ENCODE data around the gene ATP8B3. TPM values are rescaled to one million over a fixed set of nuclear protein-coding genes. Genes with fewer than 3 reads are reported as not detected.
"Not testable (repeated sequence)": the region's sequence is repeated elsewhere in the genome, so short reads cannot be mapped to it uniquely, and the experiment has no call there.

The ATP8B3 gene
- total and polyA plus RNA-seq, 8 donors, result 0.89 to 2.5 (median 1.5) TPM

- DNase-seq (no peak), ATAC-seq (no peak)
- Histone ChIP-seq H3K27ac (no peak overlapping the region), H3K4me1 (peaks cover 0 to 3% of the 10 kb centered on the region in 2 donors), H3K9me3 (no peaks in the 10 kb centered on the region), H3K27me3 (peaks cover 98 to 100% of the 10 kb centered on the region in 2 donors), H3K4me3 (no peak overlapping the region), H3K36me3 (no peaks in the 10 kb centered on the region)
- no peak for TF ChIP-seq CTCF (IDR thresholded peaks at IDR 0.05)
- intact Hi-C loops (cut with DNase I), result loop anchor here in 1 of 2 donors (10.0 kb wide), 1 partner anchor 78 kb away; no protein-coding TSS in a partner anchor
Observed at GRCh38 chr19:1762243-1763117, 49.6 kb downstream of the ATP8B3 start.

DNA sequence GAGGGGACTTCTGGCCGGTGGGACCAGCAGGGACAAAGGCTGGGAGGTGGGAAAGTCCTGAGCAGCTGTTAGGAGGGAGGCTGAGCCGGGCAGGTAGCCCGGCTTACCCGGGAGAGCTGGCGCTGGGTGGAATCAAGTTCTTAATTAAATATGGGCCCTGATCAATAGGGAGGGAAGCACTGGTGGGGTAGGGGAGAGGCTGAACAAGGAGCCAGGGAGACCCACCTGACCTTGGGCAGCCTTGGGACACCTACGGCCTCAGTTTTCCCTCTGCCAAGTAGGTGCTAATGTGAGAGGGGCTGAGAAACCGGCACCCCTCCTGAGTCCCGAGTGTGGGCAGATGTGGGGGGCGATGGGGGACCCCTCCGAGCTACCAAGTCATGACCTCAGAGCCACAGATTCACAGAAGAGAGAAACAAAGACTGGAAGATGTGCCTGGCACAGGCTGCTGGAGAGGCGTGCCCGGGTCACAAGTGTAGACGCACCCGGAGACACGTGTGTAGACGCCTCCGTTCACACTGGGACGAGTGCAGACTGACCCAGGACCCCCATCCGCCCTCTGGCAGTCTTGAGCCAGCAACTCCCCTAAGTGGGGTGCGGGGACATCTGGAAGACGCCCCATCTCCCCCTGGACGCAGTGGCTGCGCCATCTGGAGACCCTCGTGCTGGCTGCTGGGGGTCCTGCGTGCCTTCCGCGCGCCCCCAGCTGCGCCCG lies 50.4 kb downstream of the ATP8B3 start:
- no peak overlapping the region for H3K4me3 ChIP-seq
- ATAC-seq (no peak), DNase-seq (no peak)
- H3K27ac ChIP-seq, result no peak overlapping the region
- peaks cover 0 to 9% of the 10 kb centered on the region in 2 donors for H3K4me1 ChIP-seq
- intact Hi-C loops (cut with DNase I), result loop anchor here in 1 of 2 donors (10.0 kb wide), 1 partner anchor 77 kb away; no protein-coding TSS in a partner anchor
- TF ChIP-seq CTCF (IDR thresholded peaks at IDR 0.05), result no peak
- H3K9me3 ChIP-seq, result no peaks in the 10 kb centered on the region
- no peaks in the 10 kb centered on the region for H3K36me3 ChIP-seq
- peaks cover 98 to 100% of the 10 kb centered on the region in 2 donors for H3K27me3 ChIP-seq

DNA sequence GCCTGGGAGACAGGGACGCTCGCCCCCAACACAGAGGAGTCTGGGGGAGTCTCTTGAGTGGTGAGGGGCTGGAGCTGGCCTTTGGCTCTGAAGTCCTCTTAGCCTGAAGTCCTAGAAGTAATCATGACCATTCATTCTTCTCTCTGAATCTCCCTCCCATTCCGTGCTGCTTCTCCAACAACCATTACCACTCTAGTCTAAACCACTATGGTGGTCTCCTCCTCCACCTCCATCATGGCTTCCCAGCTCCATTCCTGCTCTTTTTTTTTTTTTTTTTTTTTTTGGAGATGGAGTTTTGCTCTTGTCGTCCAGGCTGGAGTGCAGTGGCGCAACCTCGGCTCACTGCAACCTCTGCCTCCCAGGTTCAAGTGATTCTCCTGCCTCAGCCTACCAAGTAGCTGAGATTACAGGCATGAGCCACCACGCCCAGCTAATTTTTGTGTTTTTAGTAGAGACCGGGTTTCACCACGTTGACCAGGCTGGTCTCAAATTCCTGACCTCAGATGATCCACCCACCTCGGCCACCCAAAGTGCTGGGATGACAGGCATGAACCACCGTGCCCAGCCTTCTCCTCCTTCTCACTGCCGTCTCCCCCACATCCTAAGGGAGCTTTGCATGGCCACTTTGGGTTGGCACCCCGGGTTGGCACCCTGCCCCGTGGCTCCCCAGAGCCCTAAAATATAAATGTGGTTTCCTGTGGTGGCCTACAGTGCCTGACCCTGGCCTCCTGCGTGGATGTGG lies 51.1 kb downstream of the ATP8B3 start:
- H3K27me3 ChIP-seq, result peaks cover 98 to 100% of the 10 kb centered on the region in 2 donors

GRCh38 chr19:1760020-1760419 lies 52.1 kb downstream of the ATP8B3 start:
- Histone ChIP-seq H3K27ac (no peak overlapping the region), H3K4me1 (peaks cover 0 to 17% of the 10 kb centered on the region in 2 donors), H3K27me3 (peaks cover 98 to 100% of the 10 kb centered on the region in 2 donors), H3K9me3 (no peaks in the 10 kb centered on the region), H3K36me3 (no peaks in the 10 kb centered on the region), H3K4me3 (no peak overlapping the region)
- DNase-seq (no peak), ATAC-seq (no peak)
- no peak for TF ChIP-seq CTCF (IDR thresholded peaks at IDR 0.05)
- intact Hi-C loops (cut with DNase I), result loop anchor here in 1 of 2 donors (10.0 kb wide), 1 partner anchor 75 kb away; no protein-coding TSS in a partner anchor

More for the DNA sequence above, 51.1 kb downstream of the ATP8B3 start:
- not testable (repeated sequence) for H3K4me1 ChIP-seq, H3K27ac ChIP-seq, H3K4me3 ChIP-seq, H3K36me3 ChIP-seq, H3K9me3 ChIP-seq, ATAC-seq
- intact Hi-C loops (cut with DNase I), result loop anchor here in 1 of 2 donors (10.0 kb wide), 1 partner anchor 76 kb away; no protein-coding TSS in a partner anchor
- DNase-seq, result peak in 1 of 4 donors; percentile 31
